Muscle of leg (tissue), 11 donors: ENCODE results near the gene CHL1. TPM values are rescaled to one million over a fixed set of nuclear protein-coding genes. Genes with fewer than 3 reads are reported as not detected.

Experiments used
- DNase-seq: peaks from one replicate; pipeline ENCODE4 v3.0.0; 2013
- H3K27ac ChIP-seq: one replicate; pipeline ENCODE4 v1.5.1; 2013; ENCODE audit warnings: mild to moderate bottlenecking, low read length, control low read depth
- H3K27me3 ChIP-seq: one replicate; pipeline ENCODE4 v1.6.1; 2013; ENCODE audit warnings: low read length; ENCODE audit not compliant: control insufficient read depth, insufficient read depth
- H3K36me3 ChIP-seq: one replicate; pipeline ENCODE4 v1.6.1; 2013; ENCODE audit warnings: low read length; ENCODE audit not compliant: control insufficient read depth, insufficient read depth
- H3K4me1 ChIP-seq: one replicate; pipeline ENCODE4 v1.6.1; 2013; ENCODE audit warnings: low read length; ENCODE audit not compliant: control insufficient read depth, insufficient read depth
- H3K4me3 ChIP-seq: one replicate; pipeline ENCODE4 v1.5.1; 2013; ENCODE audit warnings: low read length, control low read depth
- H3K9me3 ChIP-seq: replicated peaks from 2 replicates; pipeline ENCODE4 v1.6.1; 2013; ENCODE audit warnings: low read depth, low read length; ENCODE audit not compliant: control insufficient read depth
- WGBS: methylation state at CpG from one replicate; pipeline ENCODE4 v1.1.5; 2013; ENCODE audit warnings: missing lambda C conversion rate; ENCODE audit not compliant: insufficient coverage; 5-methylcytosine and 5-hydroxymethylcytosine counted together
- polyA plus RNA-seq, 8 donors: library from polyadenylated mRNA; unstranded; fragments of 120-200 nt; gene quantifications; one replicate each; pipeline versions ENCODE4 v1.2.1 to v1.2.3, GENCODE V29; 2013; ENCODE audit warnings: inconsistent platforms in 1 of 8, low replicate concordance in 1 of 8; ENCODE audit not compliant: insufficient read length in 8 of 8, insufficient read depth in 1 of 8
- total RNA-seq: library from RNA; stranded (reverse); fragments of 120-200 nt; gene quantifications from one replicate; pipeline ENCODE4 v1.2.4, GENCODE V29; 2013

Gene CHL1
- total and polyA plus RNA-seq, 9 donors = 3.2 to 5.7 (median 4.5) TPM

- Histone ChIP-seq H3K4me3 (no peak overlapping the region), H3K9me3 (no peaks in the 10 kb centered on the region), H3K36me3 (no peaks in the 10 kb centered on the region), H3K27me3 (no peaks in the 10 kb centered on the region), H3K4me1 (no peaks in the 10 kb centered on the region), H3K27ac (no peak overlapping the region)
- no CpG with 5 or more reads among the region's 7 CpGs for WGBS
- no peak for DNase-seq
These were observed 221.8 kb downstream of the CHL1 start for GRCh38 chr3:418239-418929.

- no peak overlapping the region for H3K4me3 ChIP-seq
- H3K27ac ChIP-seq = no peak overlapping the region
- H3K36me3 ChIP-seq = no peaks in the 10 kb centered on the region
- DNase-seq = no peak
- H3K27me3 ChIP-seq = no peaks in the 10 kb centered on the region
- H3K4me1 ChIP-seq = no peaks in the 10 kb centered on the region
- WGBS = 100% methylated on average over 1 of the region's 5 CpGs
- no peaks in the 10 kb centered on the region for H3K9me3 ChIP-seq
These were observed 224.0 kb downstream of the CHL1 start for GRCh38 chr3:420584-420983.

GRCh38 chr3:425079-425478, 228.5 kb downstream of the CHL1 start:
- 25% methylated on average over 1 of the region's 3 CpGs for WGBS
- peak; percentile 67 for DNase-seq

GRCh38 chr3:426072-426471, 229.5 kb downstream of the CHL1 start:
- H3K27ac ChIP-seq = no peak overlapping the region
- no peak for DNase-seq
- H3K4me3 ChIP-seq = no peak overlapping the region
- 44% methylated on average over 1 of the region's 1 CpG for WGBS
- H3K4me1 ChIP-seq = no peaks in the 10 kb centered on the region
- H3K36me3 ChIP-seq = no peaks in the 10 kb centered on the region
- H3K27me3 ChIP-seq = no peaks in the 10 kb centered on the region
- no peaks in the 10 kb centered on the region for H3K9me3 ChIP-seq

More at GRCh38 chr3:425079-425478, 228.5 kb downstream of the CHL1 start:
- no peak overlapping the region for H3K27ac ChIP-seq
- no peaks in the 10 kb centered on the region for H3K36me3 ChIP-seq
- H3K27me3 ChIP-seq = no peaks in the 10 kb centered on the region
- no peaks in the 10 kb centered on the region for H3K9me3 ChIP-seq
- no peaks in the 10 kb centered on the region for H3K4me1 ChIP-seq
- no peak overlapping the region for H3K4me3 ChIP-seq

- no peak overlapping the region for H3K4me3 ChIP-seq
- no peaks in the 10 kb centered on the region for H3K4me1 ChIP-seq
- H3K27ac ChIP-seq = no peak overlapping the region
- WGBS = 60% methylated on average over 1 of the region's 4 CpGs
- no peaks in the 10 kb centered on the region for H3K27me3 ChIP-seq
- H3K9me3 ChIP-seq = no peaks in the 10 kb centered on the region
- no peak for DNase-seq
- H3K36me3 ChIP-seq = no peaks in the 10 kb centered on the region
These were observed 230.6 kb downstream of the CHL1 start for GRCh38 chr3:427128-427527.

- Histone ChIP-seq H3K4me3 (no peak overlapping the region), H3K4me1 (no peaks in the 10 kb centered on the region), H3K27me3 (no peaks in the 10 kb centered on the region), H3K36me3 (no peaks in the 10 kb centered on the region), H3K27ac (no peak overlapping the region), H3K9me3 (no peaks in the 10 kb centered on the region)
- WGBS = no CpG with 5 or more reads among the region's 4 CpGs
- DNase-seq = no peak
These were observed 233.6 kb downstream of the CHL1 start for GRCh38 chr3:430186-430585.

- Histone ChIP-seq H3K36me3 (no peaks in the 10 kb centered on the region), H3K27me3 (no peaks in the 10 kb centered on the region), H3K4me1 (no peaks in the 10 kb centered on the region), H3K9me3 (no peaks in the 10 kb centered on the region), H3K27ac (no peak overlapping the region), H3K4me3 (no peak overlapping the region)
- no CpG with 5 or more reads among the region's 3 CpGs for WGBS
- DNase-seq = no peak
These were observed 238.6 kb downstream of the CHL1 start for GRCh38 chr3:435161-435560.

- peak; percentile 25 for DNase-seq
- Histone ChIP-seq H3K27ac (no peak overlapping the region), H3K4me3 (no peak overlapping the region), H3K9me3 (no peaks in the 10 kb centered on the region), H3K27me3 (no peaks in the 10 kb centered on the region), H3K4me1 (no peaks in the 10 kb centered on the region), H3K36me3 (no peaks in the 10 kb centered on the region)
- no CpG with 5 or more reads among the region's 2 CpGs for WGBS
These were observed 239.5 kb downstream of the CHL1 start for GRCh38 chr3:436053-436452.

GRCh38 chr3:440826-441225, 244.3 kb downstream of the CHL1 start:
- Histone ChIP-seq H3K36me3 (no peaks in the 10 kb centered on the region), H3K4me3 (no peak overlapping the region), H3K9me3 (peaks cover 3% of the 10 kb centered on the region), H3K4me1 (no peaks in the 10 kb centered on the region), H3K27ac (no peak overlapping the region), H3K27me3 (no peaks in the 10 kb centered on the region)
- WGBS = no CpG with 5 or more reads among the region's 5 CpGs
- DNase-seq = no peak

GRCh38 chr3:445960-446359, 249.4 kb downstream of the CHL1 start:
- Histone ChIP-seq H3K9me3 (peaks cover 3% of the 10 kb centered on the region), H3K27ac (no peak overlapping the region), H3K27me3 (no peaks in the 10 kb centered on the region), H3K4me3 (no peak overlapping the region), H3K4me1 (no peaks in the 10 kb centered on the region), H3K36me3 (no peaks in the 10 kb centered on the region)
- DNase-seq = no peak
- no CpG with 5 or more reads among the region's 2 CpGs for WGBS

GRCh38 chr3:447671-448070, 251.1 kb downstream of the CHL1 start:
- Histone ChIP-seq H3K27ac (no peak overlapping the region), H3K4me3 (no peak overlapping the region), H3K27me3 (no peaks in the 10 kb centered on the region), H3K9me3 (peaks cover 3% of the 10 kb centered on the region), H3K36me3 (no peaks in the 10 kb centered on the region), H3K4me1 (no peaks in the 10 kb centered on the region)
- WGBS = 94% methylated on average over 2 of the region's 5 CpGs
- DNase-seq = no peak
